IMR-90 (cell line): ENCODE measurements around the gene CRACR2B.

Experiments
- RFX5 ChIP-seq: IDR thresholded peaks from 2 replicates; pipeline ENCODE4 v1.8.0; 2012; ENCODE audit warnings: low read depth, mild to moderate bottlenecking, low read length, moderate library complexity
- TF ChIP-seq, protein P1 (sequence below): conservative IDR thresholded peaks from 2 replicates; pipeline ENCODE4 v1.5.1; 2012; ENCODE audit warnings: mild to moderate bottlenecking, low read depth, low read length, improper control_type of control experiment

DNA sequence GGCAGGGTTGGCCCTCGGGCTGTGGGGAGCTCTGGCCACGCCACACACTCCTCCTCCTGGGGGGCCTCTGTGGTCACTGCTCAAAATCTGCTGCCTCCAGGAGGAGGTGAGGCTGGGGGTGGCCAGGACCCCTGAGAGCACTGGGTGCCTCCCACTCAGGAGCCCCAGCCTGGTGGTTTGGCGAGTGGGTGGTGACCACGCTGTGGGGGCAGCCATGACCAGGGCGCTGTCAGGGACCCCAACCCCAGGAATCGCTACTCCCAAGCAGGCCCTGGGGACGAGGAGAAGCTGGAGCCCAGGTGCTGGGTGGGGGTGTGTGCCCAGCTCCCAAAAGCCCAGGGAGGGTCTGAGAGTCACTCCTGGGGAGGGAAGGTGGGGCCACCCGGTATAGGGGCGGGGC is 45.1 kb downstream of the CRACR2B start:
- TF ChIP-seq, protein P1, sequence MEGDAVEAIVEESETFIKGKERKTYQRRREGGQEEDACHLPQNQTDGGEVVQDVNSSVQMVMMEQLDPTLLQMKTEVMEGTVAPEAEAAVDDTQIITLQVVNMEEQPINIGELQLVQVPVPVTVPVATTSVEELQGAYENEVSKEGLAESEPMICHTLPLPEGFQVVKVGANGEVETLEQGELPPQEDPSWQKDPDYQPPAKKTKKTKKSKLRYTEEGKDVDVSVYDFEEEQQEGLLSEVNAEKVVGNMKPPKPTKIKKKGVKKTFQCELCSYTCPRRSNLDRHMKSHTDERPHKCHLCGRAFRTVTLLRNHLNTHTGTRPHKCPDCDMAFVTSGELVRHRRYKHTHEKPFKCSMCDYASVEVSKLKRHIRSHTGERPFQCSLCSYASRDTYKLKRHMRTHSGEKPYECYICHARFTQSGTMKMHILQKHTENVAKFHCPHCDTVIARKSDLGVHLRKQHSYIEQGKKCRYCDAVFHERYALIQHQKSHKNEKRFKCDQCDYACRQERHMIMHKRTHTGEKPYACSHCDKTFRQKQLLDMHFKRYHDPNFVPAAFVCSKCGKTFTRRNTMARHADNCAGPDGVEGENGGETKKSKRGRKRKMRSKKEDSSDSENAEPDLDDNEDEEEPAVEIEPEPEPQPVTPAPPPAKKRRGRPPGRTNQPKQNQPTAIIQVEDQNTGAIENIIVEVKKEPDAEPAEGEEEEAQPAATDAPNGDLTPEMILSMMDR, result no peak
- TF ChIP-seq RFX5, result no peak
